Measurements from ENCODE around the gene FOLR3. TPM values are rescaled to one million over a fixed set of nuclear protein-coding genes. Genes with fewer than 3 reads are reported as not detected.
A peak's percentile ranks its signal among the peaks of the same experiment; 100 is the strongest.

Gene FOLR3
- total and polyA plus RNA-seq, 9 of the 15 experiments (the other 6 are each of a cell fraction or from before 2014, with no cell fraction given) = not detected

DNA sequence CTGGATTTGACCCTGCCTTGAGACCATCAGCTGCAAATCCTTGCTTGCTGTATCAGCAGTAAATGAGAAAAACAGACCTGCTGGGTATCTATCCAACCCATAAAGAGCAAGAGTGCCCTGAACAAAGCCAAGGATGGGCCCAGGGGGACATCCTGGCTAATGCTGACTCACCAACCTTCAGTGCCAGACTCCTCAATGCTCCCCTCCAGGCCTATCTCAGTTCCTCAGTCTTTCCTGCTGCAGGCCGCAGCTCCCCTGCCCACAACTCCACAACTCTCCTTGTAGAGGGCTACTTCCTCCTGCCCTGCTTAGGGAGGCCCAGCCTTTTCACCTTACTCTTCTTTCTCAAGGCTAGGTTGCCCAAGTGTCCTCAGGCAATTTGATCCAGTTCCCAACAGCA lies 35.1 kb upstream of the FOLR3 start:
- Histone ChIP-seq H3K27ac (ENCODE audit: extremely low read depth, low read depth, low read length) (peak overlapping the region; percentile 95), H3K4me3 (peak overlapping the region; percentile 77; the same call in 1 of the 2 replicates)
- in situ Hi-C loops (cut with MboI) = no loop called here
- peak; percentile 56; the same call in 1 of the 2 replicates for TF ChIP-seq MAFG (tag; conservative IDR thresholded peaks at IDR 0.05)
- TF ChIP-seq MAFF (IDR thresholded peaks at IDR 0.05; ENCODE audit: low read length) = peak; percentile 36; the same call in 1 of the 2 replicates
- TF ChIP-seq STAT5A (IDR thresholded peaks at IDR 0.05; ENCODE audit: borderline replicate concordance, low read length) = no peak
- TF ChIP-seq JUND (IDR thresholded peaks at IDR 0.05; ENCODE audit: borderline replicate concordance, low read depth, low read length) = 0 out of 2 replicates have a peak, but pooled peaks have one; percentile 15
- TF ChIP-seq JUND (tag; IDR thresholded peaks at IDR 0.05; ENCODE audit: borderline replicate concordance, low read depth, low read length) = peak; percentile 55; the same call in 1 of the 3 replicates
- TF ChIP-seq POLR2AphosphoS5 (IDR thresholded peaks at IDR 0.05; ENCODE audit: control insufficient read depth, insufficient read depth, low read depth, low read length) = peak; percentile 39; the same call in 1 of the 2 replicates
- 0 out of 4 replicates have a peak, but pooled peaks of 1 of the 2 experiments have one; percentile 26 for TF ChIP-seq TEAD1 (CRISPR knock-in tag; IDR thresholded peaks at IDR 0.05)
- TF ChIP-seq CXXC5 (CRISPR knock-in tag; IDR thresholded peaks at IDR 0.05) = 0 out of 2 replicates have a peak, but pooled peaks have one; percentile 28
- TF ChIP-seq EWSR1 (IDR thresholded peaks at IDR 0.05; ENCODE audit: borderline replicate concordance, low read depth, partially characterized antibody) = no peak
- peak; percentile 28 for TF ChIP-seq PRDM10 (IDR thresholded peaks at IDR 0.05; ENCODE audit: partially characterized antibody)
- no peak for TF ChIP-seq ZNF75A (CRISPR knock-in tag; IDR thresholded peaks at IDR 0.05)
- peak; percentile 90 for TF ChIP-seq ZNF316 (IDR thresholded peaks at IDR 0.05)
- TF ChIP-seq ZBTB7A (IDR thresholded peaks at IDR 0.05; ENCODE audit: borderline replicate concordance, control insufficient read depth, low read depth, low read length) = peak; percentile 62; the same call in 1 of the 2 replicates
- peak; percentile 48; the same call in 1 of the 2 replicates for TF ChIP-seq ARID1B (IDR thresholded peaks at IDR 0.05)
- peak; percentile 53 for TF ChIP-seq CBFA2T3 (IDR thresholded peaks at IDR 0.05)
- TF ChIP-seq SPI1 (IDR thresholded peaks at IDR 0.05; ENCODE audit: borderline replicate concordance, low read depth, low read length) = 0 out of 2 replicates have a peak, but pooled peaks have one; percentile 50
- 0 out of 4 replicates have a peak, but pooled peaks of 1 of the 2 experiments have one; percentile 31 for TF ChIP-seq TRIM24 (IDR thresholded peaks at IDR 0.05)
- no peak for TF ChIP-seq FOXA1 (IDR thresholded peaks at IDR 0.05; ENCODE audit: borderline replicate concordance)
- no peak for TF ChIP-seq ELF1 (tag; IDR thresholded peaks at IDR 0.05)
- TF ChIP-seq RAD21 (CRISPR knock-in tag; conservative IDR thresholded peaks at IDR 0.05 in 1 of 2, IDR thresholded peaks at IDR 0.05 in 1 of 2) = 0 out of 4 replicates have a peak, but pooled peaks of 1 of the 2 experiments have one; percentile 7

More for the DNA sequence above, 35.1 kb upstream of the FOLR3 start:
- Histone ChIP-seq H3K36me3 (ENCODE audit: control insufficient read depth, insufficient read depth, low read length) (peaks cover 58% of the 10 kb centered on the region), H3K9ac (ENCODE audit: insufficient read depth in 1 of 2, low read depth in 2 of 2, low read length in 2 of 2) (peak overlapping the region; percentile 76 to 96; a peak in 3 of 4 replicates), H3K9me1 (ENCODE audit: control insufficient read depth, insufficient read depth, low read length) (no peaks in the 10 kb centered on the region), H3K9me3 (replicated peaks; ENCODE audit: control insufficient read depth, insufficient read depth, low read depth, low read length) (no peaks in the 10 kb centered on the region), H3K79me2 (ENCODE audit: control insufficient read depth, insufficient read depth, low read length) (peaks cover 43% of the 10 kb centered on the region), H2AFZ (ENCODE audit: low read depth, low read length) (no peak overlapping the region), H3K27me3 (ENCODE audit: control insufficient read depth in 2 of 2, insufficient read depth in 2 of 2, low read length in 2 of 2) (no peaks in the 10 kb centered on the region), H4K20me1 (replicated peaks; ENCODE audit: control insufficient read depth, insufficient read depth, low read length) (no peaks in the 10 kb centered on the region), H3K4me2 (ENCODE audit: insufficient read depth, low read length) (peak overlapping the region; percentile 95), H3K4me1 (replicated peaks in 1 of 2; ENCODE audit: control insufficient read depth in 2 of 2, insufficient read depth in 2 of 2, low read length in 2 of 2) (peaks cover 10 to 39% of the 10 kb centered on the region in 2 experiments; a peak in 4 of 5 replicates)
- FAIRE-seq (no peak), ATAC-seq (peak; percentile 8; the same call in 1 of the 3 replicates), DNase-seq (ENCODE audit: extremely low read depth in 1 of 4, low spot score in 3 of 4) (peak; percentile 50 to 66 (median 56))
- CTCF ChIA-PET (ENCODE audit: low intra/inter-chr PET ratio) = no interaction called here
- intact Hi-C loops (cut with micrococcal nuclease) = loop anchor here (5.0 kb wide), 1 partner anchor 332 kb away; the partner anchor contains the start of gene CLPB
- BruUV-seq (replicated peaks) = no TSS peak
- POLR2A ChIA-PET = interaction anchor here (0.5 to 3.4 kb wide), 17 partner anchors 7 to 391 kb away, joined by 3 to 21 read pairs (median 4); partner anchors contain the start of gene ANAPC15
- 30% methylated on average over 1 of the region's 1 CpG for WGBS (ENCODE audit: insufficient coverage, low coverage, missing lambda C conversion rate)
